K562 (cell line): ENCODE data around the gene TJAP1. TPM values are rescaled to one million over a fixed set of nuclear protein-coding genes. Genes with fewer than 3 reads are reported as not detected.
A peak's percentile ranks its signal among the peaks of the same experiment; 100 is the strongest.

Experiments used
- E2F3 ChIP-seq: fragments of 250-450 bp; sonication (Bioruptor Pico); IDR thresholded peaks from 2 replicates; pipeline ENCODE4 v1.4.0; 2020; ENCODE audit warnings: mild to moderate bottlenecking
- ETV6 ChIP-seq, 3 experiments: fragments of 150-350 bp in 1 of 3; sonication (generic) in 1 of 3; formaldehyde crosslinking in 1 of 3; IDR thresholded peaks; 2 replicates each; pipeline versions ENCODE4 v1.6.1 to v1.8.0; 2014 to 2022; ENCODE audit warnings: borderline replicate concordance in 2 of 3, low read depth in 2 of 3, antibody characterized with exemption in 1 of 3, low read length in 1 of 3, mild to moderate bottlenecking in 1 of 3, missing genetic modification reagents in 1 of 3
- MIER1 ChIP-seq: fragments of 450-650 bp; IDR thresholded peaks from 2 replicates; pipeline ENCODE4 v1.6.1; 2016; ENCODE audit warnings: antibody characterized with exemption, mild to moderate bottlenecking, low read depth
- NR1H2 ChIP-seq: sonication (generic); formaldehyde crosslinking; IDR thresholded peaks from 2 replicates; pipeline ENCODE4 v1.4.0; 2020; ENCODE audit warnings: mild to moderate bottlenecking, missing genetic modification reagents
- OTX1 ChIP-seq: fragments of 450-650 bp; formaldehyde crosslinking; IDR thresholded peaks from 2 replicates; pipeline ENCODE4 v1.4.0; 2022; ENCODE audit warnings: mild to moderate bottlenecking
- RBBP5 ChIP-seq: fragments of 200-600 bp; sonication (generic); IDR thresholded peaks from 2 replicates; pipeline ENCODE4 v1.6.1; 2012; ENCODE audit warnings: borderline replicate concordance, mild to moderate bottlenecking, low read length, control low read depth, inconsistent platforms; ENCODE audit not compliant: insufficient read depth, poor library complexity, severe bottlenecking
- SRSF1 ChIP-seq: fragments of 200-400 bp; formaldehyde crosslinking; IDR thresholded peaks from 2 replicates; pipeline ENCODE4 v1.6.1; 2017; ENCODE audit warnings: mild to moderate bottlenecking, low read depth, low read length, moderate library complexity
- TBP ChIP-seq: optimal IDR thresholded peaks from 2 replicates; pipeline ENCODE3; 2011; ENCODE audit warnings: low read depth, low read length, improper control_type of control experiment
- THRAP3 ChIP-seq: fragments of 450-650 bp; IDR thresholded peaks from 2 replicates; pipeline ENCODE4 v1.6.1; 2016; ENCODE audit warnings: mild to moderate bottlenecking, inconsistent platforms, borderline replicate concordance
- ZFPM2 ChIP-seq: fragments of 250-450 bp; sonication (Bioruptor Pico); IDR thresholded peaks from 2 replicates; pipeline ENCODE4 v1.5.1; 2022; ENCODE audit warnings: mild to moderate bottlenecking
- polyA plus RNA-seq, 8 experiments: library from polyadenylated mRNA; depleted of rRNA in 4 of 8; stranded (reverse) in 5 of 8; unstranded in 3 of 8; fragments of >200 nt; fragmentation: Nextera tagmentation in 2 of 8; fragmentation: Illumina TruSeq in 1 of 8; extraction: Ambion mirVana in 2 of 8; extraction: Trizol in 1 of 8; gene quantifications; 2 replicates each; pipeline versions ENCODE4 v1.2.1 to v1.2.3, GENCODE V29; 2011 to 2014; ENCODE audit warnings: inconsistent platforms in 1 of 8, missing spikeins in 1 of 8
- total RNA-seq, 7 experiments: library from RNA; depleted of rRNA in 6 of 7; stranded (reverse); fragments of >200 nt in 6 of 7; fragmentation: Illumina TruSeq in 2 of 7; extraction: Trizol in 2 of 7; gene quantifications; 2 replicates each; pipeline versions ENCODE4 v1.2.1 to v1.2.3, GENCODE V29; 2011 to 2021; ENCODE audit warnings: low replicate concordance in 1 of 7
- TF ChIP-seq, protein P1 (sequence below), 2 experiments: IDR thresholded peaks; 2 replicates each; pipeline ENCODE4 v1.6.1; 2012; ENCODE audit warnings: improper control_type of control experiment in 2 of 2, low read depth in 2 of 2, low read length in 2 of 2, borderline replicate concordance in 1 of 2
- TF ChIP-seq, protein P2 (sequence below), 3 experiments: fragments of 200-800 bp in 1 of 3; fragments of 250-450 bp in 1 of 3; fragments of 450-650 bp in 1 of 3; sonication (Bioruptor Pico) in 1 of 3; sonication (Bioruptor generic) in 1 of 3; formaldehyde crosslinking in 1 of 3; IDR thresholded peaks; 2 replicates each; pipeline versions ENCODE4 v1.6.1 to v1.8.0; 2016 to 2022; ENCODE audit warnings: mild to moderate bottlenecking in 2 of 3, missing genetic modification characterization in 2 of 3, missing compliant biosample characterization in 1 of 3, moderate library complexity in 1 of 3
- TF ChIP-seq, protein P3 (sequence below): fragments of 450-650 bp; formaldehyde crosslinking; IDR thresholded peaks from 2 replicates; pipeline ENCODE4 v1.4.0; 2022; ENCODE audit warnings: mild to moderate bottlenecking, moderate library complexity
- TF ChIP-seq, protein P4 (sequence below): fragments of 450-650 bp; IDR thresholded peaks from 2 replicates; pipeline ENCODE4 v1.7.0; 2016; ENCODE audit warnings: borderline replicate concordance
- TF ChIP-seq, protein P5 (sequence below): sonication (generic); formaldehyde crosslinking; IDR thresholded peaks from 2 replicates; pipeline ENCODE4 v1.8.1; 2023; ENCODE audit warnings: mild to moderate bottlenecking, missing genetic modification reagents

TJAP1 gene
- total and polyA plus RNA-seq, 9 of the 15 experiments (the other 6 are each of a cell fraction or from before 2014, with no cell fraction given) = 0.06 to 35.8 (median 16.2) TPM

DNA sequence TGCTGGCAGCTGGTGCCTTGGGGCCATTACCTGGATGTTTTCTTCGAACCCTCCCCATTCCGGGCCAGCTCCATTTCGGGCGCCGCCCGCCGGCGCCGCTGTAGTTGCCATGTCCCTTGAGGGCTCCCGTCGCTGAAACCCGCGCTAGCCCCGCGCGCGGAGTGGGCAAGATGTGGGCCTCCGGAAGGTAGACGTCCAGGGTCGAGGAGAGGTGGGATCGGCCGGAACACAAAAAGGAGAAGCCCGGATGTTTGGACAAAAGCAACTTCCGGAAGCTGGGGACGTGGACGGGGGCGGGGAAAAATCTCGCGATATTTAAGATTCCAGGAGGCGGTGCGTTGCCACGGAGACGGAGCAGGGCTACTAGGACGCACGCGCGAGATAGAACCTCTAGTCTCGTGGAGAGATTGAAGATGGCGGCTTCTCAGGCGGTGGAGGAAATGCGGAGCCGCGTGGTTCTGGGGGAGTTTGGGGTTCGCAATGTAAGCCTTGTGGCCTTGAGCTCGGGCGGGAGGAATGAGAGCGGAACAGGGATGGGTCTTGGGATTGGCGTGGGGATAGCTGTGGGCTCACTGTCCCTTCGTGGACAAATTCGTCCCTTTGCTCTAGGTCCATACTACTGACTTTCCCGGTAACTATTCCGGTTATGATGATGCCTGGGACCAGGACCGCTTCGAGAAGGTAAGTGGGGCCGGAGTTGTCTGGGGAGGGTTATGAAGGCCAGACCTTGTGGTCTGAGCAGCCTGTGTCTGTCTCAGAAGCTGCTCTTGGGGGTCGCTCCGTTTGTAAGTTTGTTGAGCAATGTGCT, 39.5 kb downstream of the TJAP1 start, which contains the start of the genes POLR1C and YIPF3 (continued):
- TF ChIP-seq, protein P1, sequence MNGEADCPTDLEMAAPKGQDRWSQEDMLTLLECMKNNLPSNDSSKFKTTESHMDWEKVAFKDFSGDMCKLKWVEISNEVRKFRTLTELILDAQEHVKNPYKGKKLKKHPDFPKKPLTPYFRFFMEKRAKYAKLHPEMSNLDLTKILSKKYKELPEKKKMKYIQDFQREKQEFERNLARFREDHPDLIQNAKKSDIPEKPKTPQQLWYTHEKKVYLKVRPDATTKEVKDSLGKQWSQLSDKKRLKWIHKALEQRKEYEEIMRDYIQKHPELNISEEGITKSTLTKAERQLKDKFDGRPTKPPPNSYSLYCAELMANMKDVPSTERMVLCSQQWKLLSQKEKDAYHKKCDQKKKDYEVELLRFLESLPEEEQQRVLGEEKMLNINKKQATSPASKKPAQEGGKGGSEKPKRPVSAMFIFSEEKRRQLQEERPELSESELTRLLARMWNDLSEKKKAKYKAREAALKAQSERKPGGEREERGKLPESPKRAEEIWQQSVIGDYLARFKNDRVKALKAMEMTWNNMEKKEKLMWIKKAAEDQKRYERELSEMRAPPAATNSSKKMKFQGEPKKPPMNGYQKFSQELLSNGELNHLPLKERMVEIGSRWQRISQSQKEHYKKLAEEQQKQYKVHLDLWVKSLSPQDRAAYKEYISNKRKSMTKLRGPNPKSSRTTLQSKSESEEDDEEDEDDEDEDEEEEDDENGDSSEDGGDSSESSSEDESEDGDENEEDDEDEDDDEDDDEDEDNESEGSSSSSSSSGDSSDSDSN (IDR thresholded peaks at IDR 0.05; ENCODE audit: borderline replicate concordance in 1 of 2, low read depth in 2 of 2, low read length in 2 of 2) = peak in 1 of 2 experiments; percentile 99; a peak in 3 of 4 replicates
- no peak for TF ChIP-seq ZFPM2 (CRISPR knock-in tag)
- TF ChIP-seq, protein P2, sequence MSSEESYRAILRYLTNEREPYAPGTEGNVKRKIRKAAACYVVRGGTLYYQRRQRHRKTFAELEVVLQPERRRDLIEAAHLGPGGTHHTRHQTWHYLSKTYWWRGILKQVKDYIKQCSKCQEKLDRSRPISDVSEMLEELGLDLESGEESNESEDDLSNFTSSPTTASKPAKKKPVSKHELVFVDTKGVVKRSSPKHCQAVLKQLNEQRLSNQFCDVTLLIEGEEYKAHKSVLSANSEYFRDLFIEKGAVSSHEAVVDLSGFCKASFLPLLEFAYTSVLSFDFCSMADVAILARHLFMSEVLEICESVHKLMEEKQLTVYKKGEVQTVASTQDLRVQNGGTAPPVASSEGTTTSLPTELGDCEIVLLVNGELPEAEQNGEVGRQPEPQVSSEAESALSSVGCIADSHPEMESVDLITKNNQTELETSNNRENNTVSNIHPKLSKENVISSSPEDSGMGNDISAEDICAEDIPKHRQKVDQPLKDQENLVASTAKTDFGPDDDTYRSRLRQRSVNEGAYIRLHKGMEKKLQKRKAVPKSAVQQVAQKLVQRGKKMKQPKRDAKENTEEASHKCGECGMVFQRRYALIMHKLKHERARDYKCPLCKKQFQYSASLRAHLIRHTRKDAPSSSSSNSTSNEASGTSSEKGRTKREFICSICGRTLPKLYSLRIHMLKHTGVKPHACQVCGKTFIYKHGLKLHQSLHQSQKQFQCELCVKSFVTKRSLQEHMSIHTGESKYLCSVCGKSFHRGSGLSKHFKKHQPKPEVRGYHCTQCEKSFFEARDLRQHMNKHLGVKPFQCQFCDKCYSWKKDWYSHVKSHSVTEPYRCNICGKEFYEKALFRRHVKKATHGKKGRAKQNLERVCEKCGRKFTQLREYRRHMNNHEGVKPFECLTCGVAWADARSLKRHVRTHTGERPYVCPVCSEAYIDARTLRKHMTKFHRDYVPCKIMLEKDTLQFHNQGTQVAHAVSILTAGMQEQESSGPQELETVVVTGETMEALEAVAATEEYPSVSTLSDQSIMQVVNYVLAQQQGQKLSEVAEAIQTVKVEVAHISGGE (CRISPR knock-in tag; IDR thresholded peaks at IDR 0.05) = peak; percentile 91 to 99 (median 97); a peak in 5 of 6 replicates
- TF ChIP-seq NR1H2 = no peak
- no peak; a peak in 1 of 4 replicates for TF ChIP-seq ETV6 (IDR thresholded peaks at IDR 0.05; ENCODE audit: borderline replicate concordance in 1 of 2, low read depth in 2 of 2, low read length in 1 of 2)
- no peak for TF ChIP-seq ETV6 (CRISPR knock-in tag; IDR thresholded peaks at IDR 0.05; ENCODE audit: borderline replicate concordance)
- TF ChIP-seq, protein P3, sequence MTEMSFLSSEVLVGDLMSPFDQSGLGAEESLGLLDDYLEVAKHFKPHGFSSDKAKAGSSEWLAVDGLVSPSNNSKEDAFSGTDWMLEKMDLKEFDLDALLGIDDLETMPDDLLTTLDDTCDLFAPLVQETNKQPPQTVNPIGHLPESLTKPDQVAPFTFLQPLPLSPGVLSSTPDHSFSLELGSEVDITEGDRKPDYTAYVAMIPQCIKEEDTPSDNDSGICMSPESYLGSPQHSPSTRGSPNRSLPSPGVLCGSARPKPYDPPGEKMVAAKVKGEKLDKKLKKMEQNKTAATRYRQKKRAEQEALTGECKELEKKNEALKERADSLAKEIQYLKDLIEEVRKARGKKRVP (CRISPR knock-in tag) = no peak
- TF ChIP-seq E2F3 (CRISPR knock-in tag) = no peak
- TF ChIP-seq THRAP3 = peak; percentile 53; the same call in 1 of the 2 replicates
- TF ChIP-seq, protein P4, sequence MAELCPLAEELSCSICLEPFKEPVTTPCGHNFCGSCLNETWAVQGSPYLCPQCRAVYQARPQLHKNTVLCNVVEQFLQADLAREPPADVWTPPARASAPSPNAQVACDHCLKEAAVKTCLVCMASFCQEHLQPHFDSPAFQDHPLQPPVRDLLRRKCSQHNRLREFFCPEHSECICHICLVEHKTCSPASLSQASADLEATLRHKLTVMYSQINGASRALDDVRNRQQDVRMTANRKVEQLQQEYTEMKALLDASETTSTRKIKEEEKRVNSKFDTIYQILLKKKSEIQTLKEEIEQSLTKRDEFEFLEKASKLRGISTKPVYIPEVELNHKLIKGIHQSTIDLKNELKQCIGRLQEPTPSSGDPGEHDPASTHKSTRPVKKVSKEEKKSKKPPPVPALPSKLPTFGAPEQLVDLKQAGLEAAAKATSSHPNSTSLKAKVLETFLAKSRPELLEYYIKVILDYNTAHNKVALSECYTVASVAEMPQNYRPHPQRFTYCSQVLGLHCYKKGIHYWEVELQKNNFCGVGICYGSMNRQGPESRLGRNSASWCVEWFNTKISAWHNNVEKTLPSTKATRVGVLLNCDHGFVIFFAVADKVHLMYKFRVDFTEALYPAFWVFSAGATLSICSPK = 0 out of 2 replicates have a peak, but pooled peaks have one; percentile 40
- TF ChIP-seq TBP = peak; percentile 91
- no peak for TF ChIP-seq SRSF1
- TF ChIP-seq RBBP5 = peak; percentile 59
- TF ChIP-seq OTX1 (CRISPR knock-in tag) = no peak
- TF ChIP-seq MIER1 = no peak; the same call in 1 of the 2 replicates
- TF ChIP-seq, protein P5, sequence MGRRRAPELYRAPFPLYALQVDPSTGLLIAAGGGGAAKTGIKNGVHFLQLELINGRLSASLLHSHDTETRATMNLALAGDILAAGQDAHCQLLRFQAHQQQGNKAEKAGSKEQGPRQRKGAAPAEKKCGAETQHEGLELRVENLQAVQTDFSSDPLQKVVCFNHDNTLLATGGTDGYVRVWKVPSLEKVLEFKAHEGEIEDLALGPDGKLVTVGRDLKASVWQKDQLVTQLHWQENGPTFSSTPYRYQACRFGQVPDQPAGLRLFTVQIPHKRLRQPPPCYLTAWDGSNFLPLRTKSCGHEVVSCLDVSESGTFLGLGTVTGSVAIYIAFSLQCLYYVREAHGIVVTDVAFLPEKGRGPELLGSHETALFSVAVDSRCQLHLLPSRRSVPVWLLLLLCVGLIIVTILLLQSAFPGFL = peak; percentile 96; the same call in 1 of the 2 replicates
